ENCODE measurements around the gene CALD1.

The CALD1 gene

GRCh38 chr7:134852625-134853024 is 73.2 kb downstream of the CALD1 start:
- TF ChIP-seq CTCF (IDR thresholded peaks at IDR 0.05; ENCODE audit: insufficient read depth, low read length, missing control alignments): no peak
- DNase-seq (ENCODE audit: low read depth, low spot score): no peak
- ChIA-PET CTCF (interaction anchor here (0.9 to 1.2 kb wide), 3 partner anchors 129 to 219 kb away, joined by 3 read pairs; no protein-coding TSS in a partner anchor), POLR2A (no interaction called here)
- no peak overlapping the region for H3K4me3 ChIP-seq (ENCODE audit: low read depth, low read length)

- CTCF ChIA-PET: no interaction called here
- H3K4me3 ChIP-seq (ENCODE audit: low read depth, low read length): no peak overlapping the region
- POLR2A ChIA-PET: no interaction called here
- no peak for DNase-seq (ENCODE audit: low read depth, low spot score)
- TF ChIP-seq CTCF (IDR thresholded peaks at IDR 0.05; ENCODE audit: insufficient read depth, low read length, missing control alignments): no peak
These were observed 75.4 kb downstream of the CALD1 start for GRCh38 chr7:134854816-134855215.

GRCh38 chr7:134855442-134855841 is 76.0 kb downstream of the CALD1 start:
- ChIA-PET POLR2A (no interaction called here), CTCF (no interaction called here)
- H3K4me3 ChIP-seq (ENCODE audit: low read depth, low read length): no peak overlapping the region
- TF ChIP-seq CTCF (IDR thresholded peaks at IDR 0.05; ENCODE audit: insufficient read depth, low read length, missing control alignments): no peak
- DNase-seq (ENCODE audit: low read depth, low spot score): no peak

- TF ChIP-seq CTCF (IDR thresholded peaks at IDR 0.05; ENCODE audit: insufficient read depth, low read length, missing control alignments): no peak
- POLR2A ChIA-PET: no interaction called here
- no peak for DNase-seq (ENCODE audit: low read depth, low spot score)
- CTCF ChIA-PET: no interaction called here
- no peak overlapping the region for H3K4me3 ChIP-seq (ENCODE audit: low read depth, low read length)
These were observed 76.7 kb downstream of the CALD1 start for GRCh38 chr7:134856091-134856490.

GRCh38 chr7:134856691-134857090 is 77.3 kb downstream of the CALD1 start:
- CTCF ChIA-PET: no interaction called here
- no peak for TF ChIP-seq CTCF (IDR thresholded peaks at IDR 0.05; ENCODE audit: insufficient read depth, low read length, missing control alignments)
- POLR2A ChIA-PET: no interaction called here
- DNase-seq (ENCODE audit: low read depth, low spot score): no peak
- H3K4me3 ChIP-seq (ENCODE audit: low read depth, low read length): no peak overlapping the region

- H3K4me3 ChIP-seq (ENCODE audit: low read depth, low read length): no peak overlapping the region
- DNase-seq (ENCODE audit: low read depth, low spot score): no peak
- POLR2A ChIA-PET: no interaction called here
- TF ChIP-seq CTCF (IDR thresholded peaks at IDR 0.05; ENCODE audit: insufficient read depth, low read length, missing control alignments): no peak
- CTCF ChIA-PET: interaction anchor here (0.9 kb wide), 1 partner anchor 15 kb away, joined by 3 read pairs; no protein-coding TSS in a partner anchor
These were observed 78.5 kb downstream of the CALD1 start for GRCh38 chr7:134857958-134858357.

All from AG04449 (cell line).